HCT116 (cell line): ENCODE measurements around the gene SMARCD1. TPM values are rescaled to one million over a fixed set of nuclear protein-coding genes. Genes with fewer than 3 reads are reported as not detected.

Experiments
- ATAC-seq: fragments of 200-7000 bp; cut with Tn5 transposase; 2 replicates; pipeline ENCODE4 v1.9.1; 2020; ENCODE audit warnings: mild to moderate bottlenecking, moderate library complexity
- BruUV-seq: library from RNA; stranded (reverse); fragments of 400-500 nt; replicated peaks from 2 replicates; lab custom pipeline; 2021; lab: Mats Ljungman, UMichigan
- CTCF ChIA-PET: fragments of 300-600 bp; sonication (Branson Sonifier 250); formaldehyde crosslinking; loops from one replicate; lab custom pipeline; 2021; ENCODE audit warnings: antibody characterized with exemption; lab: Charles Lee
- POLR2A ChIA-PET: fragments of 300-600, 350-600 bp; sonication (Branson Sonifier 250); formaldehyde crosslinking; loops from one replicate; lab custom pipeline; 2021; ENCODE audit warnings: antibody characterized with exemption; lab: Charles Lee
- RAD21 ChIA-PET, 2 experiments: fragments of 300-600 bp; sonication (Branson Sonifier 250); formaldehyde crosslinking; loops; one replicate each; lab custom pipeline; 2023; ENCODE audit warnings: low total read pairs in 2 of 2; ENCODE audit not compliant: uncharacterized antibody in 2 of 2, unreplicated experiment in 2 of 2, low non-redundant PET in 1 of 2; lab: Charles Lee
- DNase-seq: peaks from one replicate; pipeline ENCODE4 v3.0.0-alpha.2; 2010; ENCODE audit warnings: low read depth, low spot score
- H2AFZ ChIP-seq: fragments of 200-600 bp; shearing (Covaris generic), sonication (generic); 2 replicates; pipeline ENCODE4 v1.6.1; 2017; ENCODE audit warnings: low read depth, mixed run types, mixed read lengths, antibody characterized with exemption, low read length; ENCODE audit not compliant: poor library complexity, severe bottlenecking
- H3K27ac ChIP-seq: 2 replicates; pipeline ENCODE4 v1.5.1; 2012; ENCODE audit warnings: low read depth, low read length
- H3K27me3 ChIP-seq: fragments of 200-600 bp; sonication (generic); 2 replicates; pipeline ENCODE4 v1.6.1; 2016; ENCODE audit warnings: mixed run types, low read length, mixed read lengths; ENCODE audit not compliant: insufficient read depth
- H3K36me3 ChIP-seq, 2 experiments: fragments of 200-500 bp in 1 of 2; fragments of 200-600 bp in 1 of 2; sonication (Bioruptor generic) in 1 of 2; sonication (generic) in 1 of 2; 2 replicates each; pipeline versions ENCODE4 v1.5.1 to v1.6.1; 2014 to 2016; ENCODE audit warnings: low read length in 2 of 2, inconsistent platforms in 1 of 2, mixed read lengths in 1 of 2, mixed run types in 1 of 2; ENCODE audit not compliant: insufficient read depth in 2 of 2, control insufficient read depth in 1 of 2
- H3K4me1 ChIP-seq, 2 experiments: fragments of 200-600 bp in 1 of 2; sonication (generic) in 1 of 2; 2 replicates each; pipeline versions ENCODE4 v1.5.1 to v1.6.1; 2012 to 2017; ENCODE audit warnings: low read length in 2 of 2, inconsistent platforms in 1 of 2, mild to moderate bottlenecking in 1 of 2, mixed read lengths in 1 of 2, mixed run types in 1 of 2, moderate library complexity in 1 of 2; ENCODE audit not compliant: insufficient read depth in 2 of 2, control insufficient read depth in 1 of 2
- H3K4me2 ChIP-seq: fragments of 200-600 bp; sonication (generic); 2 replicates; pipeline ENCODE4 v1.6.1; 2017; ENCODE audit warnings: mixed run types, low read length, mixed read lengths
- H3K4me3 ChIP-seq, 2 experiments: fragments of 200-600 bp in 1 of 2; sonication (generic) in 1 of 2; replicated peaks in 1 of 2; 2 replicates each; pipeline ENCODE4 v1.5.1; 2011 to 2016; ENCODE audit warnings: low read length in 2 of 2, control low read depth in 1 of 2, low read depth in 1 of 2, mild to moderate bottlenecking in 1 of 2, mixed read lengths in 1 of 2, mixed run types in 1 of 2
- H3K79me2 ChIP-seq: fragments of 200-600 bp; sonication (generic); 2 replicates; pipeline ENCODE4 v1.6.1; 2017; ENCODE audit warnings: mild to moderate bottlenecking, mixed run types, low read length, moderate library complexity, mixed read lengths; ENCODE audit not compliant: insufficient read depth
- H3K9ac ChIP-seq: fragments of 200-600 bp; sonication (generic); 2 replicates; pipeline ENCODE4 v1.6.1; 2016; ENCODE audit warnings: low read length, mixed read lengths
- H3K9me2 ChIP-seq: fragments of 200-600 bp; sonication (generic), shearing (Covaris generic); 2 replicates; pipeline ENCODE4 v1.6.1; 2017; ENCODE audit warnings: mixed run types, mild to moderate bottlenecking, moderate library complexity; ENCODE audit not compliant: insufficient read depth
- H3K9me3 ChIP-seq, 2 experiments: fragments of 200-500 bp in 1 of 2; fragments of 200-600 bp in 1 of 2; sonication (Bioruptor generic) in 1 of 2; sonication (generic) in 1 of 2; 2 replicates each; pipeline ENCODE4 v1.6.1; 2014 to 2017; ENCODE audit warnings: low read length in 2 of 2, mixed read lengths in 2 of 2, inconsistent platforms in 1 of 2, low read depth in 1 of 2, mild to moderate bottlenecking in 1 of 2, mixed run types in 1 of 2, moderate library complexity in 1 of 2; ENCODE audit not compliant: control insufficient read depth in 1 of 2, insufficient read depth in 1 of 2
- H4K20me1 ChIP-seq: fragments of 200-600 bp; sonication (generic), shearing (Covaris generic); 2 replicates; pipeline ENCODE4 v1.6.1; 2017; ENCODE audit warnings: mixed run types, mild to moderate bottlenecking, moderate library complexity; ENCODE audit not compliant: insufficient read depth
- CEBPB ChIP-seq: IDR thresholded peaks from 2 replicates; pipeline ENCODE4 v1.6.1; 2012; ENCODE audit warnings: low read depth
- SIN3A ChIP-seq: IDR thresholded peaks from 2 replicates; pipeline ENCODE4 v1.6.1; 2012; ENCODE audit warnings: low read depth
- intact Hi-C: fragments of 100-400 bp; cut with micrococcal nuclease; formaldehyde crosslinking; loops from 2 replicates; pipeline ENCODE4 v1.10.0; 2022
- total RNA-seq: library from RNA; stranded (reverse); gene quantifications from one replicate; pipeline ENCODE4 v1.2.1, GENCODE V29; 2021; ENCODE audit not compliant: unreplicated experiment
- TF ChIP-seq, protein P1 (sequence below): IDR thresholded peaks from 2 replicates; pipeline ENCODE4 v1.6.1; 2012; ENCODE audit warnings: low read depth
- TF ChIP-seq, protein P2 (sequence below): IDR thresholded peaks from 2 replicates; pipeline ENCODE4 v1.6.1; 2011; ENCODE audit warnings: mild to moderate bottlenecking, low read length, moderate library complexity; ENCODE audit not compliant: insufficient replicate concordance; ENCODE audit errors: extremely low read depth

Gene SMARCD1
- total RNA-seq, 1 experiment from 2014 or later, result 64.8 TPM

DNA sequence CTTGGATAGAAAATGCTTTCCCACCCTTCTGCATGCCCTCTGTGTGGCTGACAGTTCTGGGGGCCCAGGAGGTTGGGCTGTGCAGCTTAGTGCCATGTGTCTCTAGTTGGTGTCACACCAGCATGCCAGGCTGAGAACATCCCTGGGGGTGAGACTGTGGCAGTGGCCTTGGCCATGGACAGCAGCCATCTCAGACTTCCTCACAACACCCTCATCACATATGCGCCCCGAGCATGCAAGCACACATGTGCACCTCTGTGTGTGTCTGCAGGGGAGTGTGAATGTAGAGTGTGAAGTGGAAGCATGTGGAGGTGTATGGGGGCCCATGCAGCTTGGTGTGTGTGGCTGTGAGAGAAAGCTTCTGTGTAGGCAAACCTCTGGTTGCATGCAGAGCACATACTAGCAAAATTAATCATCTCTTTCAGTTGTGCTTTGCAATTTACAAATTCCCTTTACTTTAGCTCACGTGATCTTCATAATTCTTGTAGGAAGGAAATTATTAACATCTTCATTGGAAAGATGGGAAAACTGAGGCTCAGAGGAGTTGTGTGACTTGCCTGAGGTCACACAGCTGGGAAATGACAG, 19.3 kb upstream of the SMARCD1 start:
- no peak overlapping the region for H3K4me3 ChIP-seq
- no peaks in the 10 kb centered on the region for H3K9me3 ChIP-seq
- H3K4me2 ChIP-seq, result peak overlapping the region; percentile 19; the same call in 1 of the 2 replicates
- H3K27me3 ChIP-seq, result no peaks in the 10 kb centered on the region
- peaks cover 4 to 11% of the 10 kb centered on the region in 2 experiments; a peak in 2 of 4 replicates for H3K36me3 ChIP-seq
- H3K9me2 ChIP-seq, result no peaks in the 10 kb centered on the region
- no TSS peak for BruUV-seq
- TF ChIP-seq SIN3A (no peak), CEBPB (no peak)
- TF ChIP-seq, protein P1, sequence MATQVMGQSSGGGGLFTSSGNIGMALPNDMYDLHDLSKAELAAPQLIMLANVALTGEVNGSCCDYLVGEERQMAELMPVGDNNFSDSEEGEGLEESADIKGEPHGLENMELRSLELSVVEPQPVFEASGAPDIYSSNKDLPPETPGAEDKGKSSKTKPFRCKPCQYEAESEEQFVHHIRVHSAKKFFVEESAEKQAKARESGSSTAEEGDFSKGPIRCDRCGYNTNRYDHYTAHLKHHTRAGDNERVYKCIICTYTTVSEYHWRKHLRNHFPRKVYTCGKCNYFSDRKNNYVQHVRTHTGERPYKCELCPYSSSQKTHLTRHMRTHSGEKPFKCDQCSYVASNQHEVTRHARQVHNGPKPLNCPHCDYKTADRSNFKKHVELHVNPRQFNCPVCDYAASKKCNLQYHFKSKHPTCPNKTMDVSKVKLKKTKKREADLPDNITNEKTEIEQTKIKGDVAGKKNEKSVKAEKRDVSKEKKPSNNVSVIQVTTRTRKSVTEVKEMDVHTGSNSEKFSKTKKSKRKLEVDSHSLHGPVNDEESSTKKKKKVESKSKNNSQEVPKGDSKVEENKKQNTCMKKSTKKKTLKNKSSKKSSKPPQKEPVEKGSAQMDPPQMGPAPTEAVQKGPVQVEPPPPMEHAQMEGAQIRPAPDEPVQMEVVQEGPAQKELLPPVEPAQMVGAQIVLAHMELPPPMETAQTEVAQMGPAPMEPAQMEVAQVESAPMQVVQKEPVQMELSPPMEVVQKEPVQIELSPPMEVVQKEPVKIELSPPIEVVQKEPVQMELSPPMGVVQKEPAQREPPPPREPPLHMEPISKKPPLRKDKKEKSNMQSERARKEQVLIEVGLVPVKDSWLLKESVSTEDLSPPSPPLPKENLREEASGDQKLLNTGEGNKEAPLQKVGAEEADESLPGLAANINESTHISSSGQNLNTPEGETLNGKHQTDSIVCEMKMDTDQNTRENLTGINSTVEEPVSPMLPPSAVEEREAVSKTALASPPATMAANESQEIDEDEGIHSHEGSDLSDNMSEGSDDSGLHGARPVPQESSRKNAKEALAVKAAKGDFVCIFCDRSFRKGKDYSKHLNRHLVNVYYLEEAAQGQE, result no peak
- TF ChIP-seq, protein P2, sequence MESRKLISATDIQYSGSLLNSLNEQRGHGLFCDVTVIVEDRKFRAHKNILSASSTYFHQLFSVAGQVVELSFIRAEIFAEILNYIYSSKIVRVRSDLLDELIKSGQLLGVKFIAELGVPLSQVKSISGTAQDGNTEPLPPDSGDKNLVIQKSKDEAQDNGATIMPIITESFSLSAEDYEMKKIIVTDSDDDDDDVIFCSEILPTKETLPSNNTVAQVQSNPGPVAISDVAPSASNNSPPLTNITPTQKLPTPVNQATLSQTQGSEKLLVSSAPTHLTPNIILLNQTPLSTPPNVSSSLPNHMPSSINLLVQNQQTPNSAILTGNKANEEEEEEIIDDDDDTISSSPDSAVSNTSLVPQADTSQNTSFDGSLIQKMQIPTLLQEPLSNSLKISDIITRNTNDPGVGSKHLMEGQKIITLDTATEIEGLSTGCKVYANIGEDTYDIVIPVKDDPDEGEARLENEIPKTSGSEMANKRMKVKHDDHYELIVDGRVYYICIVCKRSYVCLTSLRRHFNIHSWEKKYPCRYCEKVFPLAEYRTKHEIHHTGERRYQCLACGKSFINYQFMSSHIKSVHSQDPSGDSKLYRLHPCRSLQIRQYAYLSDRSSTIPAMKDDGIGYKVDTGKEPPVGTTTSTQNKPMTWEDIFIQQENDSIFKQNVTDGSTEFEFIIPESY, result no peak
- TF ChIP-seq, all 23 proteins: peak for 0
- RAD21 ChIA-PET, result interaction anchor here in 1 of 2 experiments (0.6 kb wide), 1 partner anchor 90 kb away, joined by 3 read pairs; no protein-coding TSS in a partner anchor
- peaks cover 0 to 19% of the 10 kb centered on the region in 2 experiments; a peak in 1 of 4 replicates for H3K4me1 ChIP-seq
- H2AFZ ChIP-seq, result no peak overlapping the region
- H4K20me1 ChIP-seq, result no peaks in the 10 kb centered on the region
- intact Hi-C loops, result no loop called here
- no peaks in the 10 kb centered on the region for H3K79me2 ChIP-seq
- H3K27ac ChIP-seq, result no peak overlapping the region
- no peak overlapping the region for H3K9ac ChIP-seq
- no peak for ATAC-seq
- DNase-seq, result no peak
- CTCF ChIA-PET, result interaction anchor here (1.8 to 3.9 kb wide), 2 partner anchors 10 to 99 kb away, joined by 5 to 19 read pairs; no protein-coding TSS in a partner anchor
- POLR2A ChIA-PET, result no interaction called here
